Vein endothelial cell (primary cell): ENCODE measurements around the gene PDE4D. TPM values are rescaled to one million over a fixed set of nuclear protein-coding genes. Genes with fewer than 3 reads are reported as not detected.

Source experiments
- small RNA-seq: library from RNA; depleted of rRNA; stranded (forward); fragments of <200 nt; gene quantifications from one replicate; pipeline ENCODE3, GENCODE V24; 2012
- total RNA-seq: library from RNA; depleted of rRNA; stranded (reverse); fragments of >200 nt; gene quantifications from 2 replicates; pipeline ENCODE4 v1.2.3, GENCODE V29; 2012

Gene PDE4D
- total RNA-seq, result 63.7 and 65.4 TPM in 2 replicates

DNA sequence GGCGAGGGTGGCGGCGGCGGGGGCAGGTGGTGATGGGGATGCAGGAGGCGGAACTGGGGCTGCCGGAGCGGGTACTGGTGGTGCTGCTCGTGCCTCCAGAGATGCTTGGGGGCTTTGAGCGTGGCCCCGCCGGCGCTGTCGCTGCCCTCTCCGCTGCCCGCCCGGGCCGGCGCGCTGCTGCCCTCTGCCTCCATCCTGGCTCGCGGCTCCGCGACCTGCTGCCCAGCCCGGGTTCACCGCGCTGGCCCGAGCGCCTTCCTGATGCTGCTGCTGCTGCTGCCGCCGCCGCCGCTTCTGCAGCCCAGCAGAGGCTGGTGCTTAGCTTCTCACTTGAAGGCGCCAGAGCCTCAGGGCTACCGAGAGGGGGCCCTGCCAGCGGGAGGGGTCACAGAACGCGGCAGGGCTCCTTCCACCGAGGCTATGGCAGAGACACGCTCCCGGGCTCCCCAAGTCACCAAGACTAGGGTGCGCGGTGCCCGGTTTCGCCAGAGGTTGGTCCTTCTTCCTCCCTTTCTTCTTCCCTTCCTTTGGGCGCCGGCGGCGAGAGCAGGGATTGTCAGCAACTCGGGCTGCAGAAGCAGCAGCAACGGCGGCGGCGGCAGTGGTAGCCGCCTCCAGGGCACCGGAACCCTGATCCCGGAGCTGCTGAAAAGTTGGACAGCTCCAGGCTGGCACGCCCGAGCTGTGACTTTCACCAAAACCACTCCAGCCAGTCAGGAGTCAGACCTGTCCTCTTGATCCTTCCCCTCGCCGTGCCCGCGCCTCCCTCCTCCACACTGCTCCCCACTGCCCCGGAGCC, at the start of gene PDE4D:
TSS of gene PDE4D (minus strand) at position 298 of the 799 bp plus-strand sequence.

Small RNA genes lying within 50 kb of the gene (small RNA-seq; reads per million reads assigned to genes)
- 10.9 reads per million, percentile 96 among the genes with 10 or more reads in this experiment for gene MIR582
